ENCODE measurements around the gene SPRR2F.

Gene SPRR2F

DNA sequence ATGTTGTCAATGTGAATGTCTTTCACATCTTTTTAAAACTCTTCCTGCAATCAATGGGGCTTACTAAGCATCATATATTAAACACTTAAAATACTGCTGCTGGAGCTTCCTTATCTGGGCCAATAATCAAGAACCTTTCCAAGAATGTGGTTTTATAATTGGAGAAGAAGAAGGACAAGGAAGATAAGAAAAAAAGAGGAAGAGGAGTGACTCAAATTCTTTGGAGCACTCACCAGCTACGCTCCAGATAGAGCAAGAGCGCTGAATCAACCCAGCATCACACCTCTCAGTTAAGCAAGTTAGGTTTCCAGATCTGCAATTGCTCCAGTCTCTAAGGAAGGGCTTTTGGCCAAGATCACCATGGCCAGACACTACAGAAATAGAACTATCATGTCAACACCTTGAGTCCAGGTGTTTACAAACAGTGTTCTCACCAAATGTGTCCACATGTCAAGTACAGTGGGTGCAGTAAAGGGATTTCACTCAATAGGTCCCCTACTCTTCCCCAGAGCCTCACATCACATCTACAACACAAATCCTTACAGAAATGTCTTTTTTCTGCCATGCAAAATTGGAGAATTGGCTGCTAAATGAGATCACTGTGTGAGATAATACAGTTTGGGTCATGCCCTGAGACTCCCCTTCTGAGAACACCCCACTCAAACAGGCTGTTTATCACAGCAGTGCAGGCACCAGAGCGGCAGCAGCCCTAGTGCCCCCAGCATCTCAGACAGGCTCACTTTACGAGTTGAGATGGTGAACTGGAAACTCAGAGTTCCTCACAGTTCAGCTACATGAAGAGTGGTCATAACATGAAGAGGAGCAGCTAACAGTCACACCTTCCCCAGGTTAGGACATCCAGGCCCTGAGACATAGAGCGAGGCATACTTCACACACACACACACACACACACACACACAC lies 40.2 kb downstream of the SPRR2F start:
- DNase-seq: no peak

GRCh38 chr1:153071511-153071910 lies 41.8 kb downstream of the SPRR2F start, which contains the start of gene SPRR2B:
TSS of gene SPRR2B (minus strand) at chr1:153071611. CDS start at chr1:153070839, 772 bp downstream.
- DNase-seq: no peak

DNA sequence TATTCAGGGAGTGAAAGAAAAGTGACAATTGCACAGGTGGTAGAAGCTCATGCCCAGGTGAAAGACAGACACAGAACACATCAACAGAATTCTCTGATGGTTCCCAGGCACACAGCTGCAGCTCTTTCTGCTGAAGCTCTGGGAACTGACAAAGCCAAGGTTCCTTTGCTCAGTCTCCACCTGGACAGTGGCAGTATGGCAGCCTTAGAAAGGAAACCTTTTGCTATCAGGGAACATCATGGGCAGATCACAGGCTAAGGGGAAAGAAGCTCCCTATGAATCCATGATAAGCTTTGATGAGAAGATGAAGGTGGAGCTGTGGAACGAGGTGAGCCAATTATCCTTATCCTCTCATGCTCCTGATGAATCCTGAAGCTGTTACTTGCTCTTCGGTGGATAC lies 43.1 kb downstream of the SPRR2F start:
- no peak for DNase-seq

Data from CD4-positive, alpha-beta T cell treated with Interferon alpha-2 for 1 hour (primary cell).